HepG2 (cell line): ENCODE data around the gene RNF114. TPM values are rescaled to one million over a fixed set of nuclear protein-coding genes. Genes with fewer than 3 reads are reported as not detected.

ENCODE experiments used
- ADNP ChIP-seq: sonication (generic); formaldehyde crosslinking; IDR thresholded peaks from 2 replicates; pipeline ENCODE4 v1.4.0; 2020; ENCODE audit warnings: missing genetic modification reagents
- CREB1 ChIP-seq, 2 experiments: fragments of 450-650 bp in 1 of 2; IDR thresholded peaks; 2 replicates each; pipeline ENCODE4 v1.6.1; 2016 to 2017; ENCODE audit warnings: control low read depth in 1 of 2, mild to moderate bottlenecking in 1 of 2, missing compliant biosample characterization in 1 of 2, missing genetic modification characterization in 1 of 2
- HMGA1 ChIP-seq: sonication (generic); formaldehyde crosslinking; conservative IDR thresholded peaks from 2 replicates; pipeline ENCODE4 v1.4.0; 2020; ENCODE audit warnings: missing genetic modification reagents
- HMGXB3 ChIP-seq: sonication (generic); formaldehyde crosslinking; IDR thresholded peaks from 2 replicates; pipeline ENCODE4 v1.4.0; 2020; ENCODE audit warnings: missing genetic modification reagents, borderline replicate concordance
- HOXA3 ChIP-seq: sonication (generic); formaldehyde crosslinking; IDR thresholded peaks from 2 replicates; pipeline ENCODE4 v1.5.0; 2020; ENCODE audit warnings: missing genetic modification reagents
- KLF6 ChIP-seq: IDR thresholded peaks from 2 replicates; pipeline ENCODE4 v1.8.0; 2016; ENCODE audit warnings: missing biosample characterization, missing genetic modification reagents
- SMYD3 ChIP-seq: sonication (generic); formaldehyde crosslinking; IDR thresholded peaks from 2 replicates; pipeline ENCODE4 v1.8.1; 2023; ENCODE audit warnings: mild to moderate bottlenecking, missing genetic modification reagents
- THYN1 ChIP-seq: sonication (generic); formaldehyde crosslinking; IDR thresholded peaks from 2 replicates; pipeline ENCODE4 v1.8.1; 2023; ENCODE audit warnings: low read depth, mild to moderate bottlenecking, moderate library complexity, missing genetic modification reagents, borderline replicate concordance
- XRCC5 ChIP-seq: fragments of 200-400 bp; formaldehyde crosslinking; optimal IDR thresholded peaks from 2 replicates; pipeline ENCODE3; 2017; ENCODE audit warnings: mild to moderate bottlenecking, low read length
- ZBTB26 ChIP-seq: IDR thresholded peaks from 2 replicates; pipeline ENCODE4 v1.6.1; 2016; ENCODE audit warnings: missing compliant biosample characterization, missing genetic modification reagents, borderline replicate concordance
- ZNF557 ChIP-seq: sonication (generic); formaldehyde crosslinking; IDR thresholded peaks from 2 replicates; pipeline ENCODE4 v1.4.0; 2020; ENCODE audit warnings: missing genetic modification reagents
- ZNF781 ChIP-seq: sonication (generic); formaldehyde crosslinking; IDR thresholded peaks from 2 replicates; pipeline ENCODE4 v1.5.1; 2020; ENCODE audit warnings: borderline replicate concordance, mild to moderate bottlenecking, missing genetic modification reagents; ENCODE audit errors: not compliant biosample characterization
- ZSCAN25 ChIP-seq: sonication (generic); formaldehyde crosslinking; IDR thresholded peaks from 2 replicates; pipeline ENCODE4 v1.8.0; 2022; ENCODE audit warnings: mild to moderate bottlenecking, missing genetic modification reagents
- polyA plus RNA-seq, 8 experiments: library from polyadenylated mRNA; depleted of rRNA in 3 of 8; stranded (reverse) in 7 of 8; unstranded in 1 of 8; fragments of >200 nt; fragmentation: Illumina TruSeq in 4 of 8; extraction: Trizol in 4 of 8; gene quantifications; 2 replicates each; pipeline versions ENCODE4 v1.2.1 to v1.2.3, GENCODE V29; 2011 to 2016; ENCODE audit warnings: low read depth in 4 of 8, missing spikeins in 1 of 8, mixed read lengths in 1 of 8; ENCODE audit not compliant: insufficient read depth in 1 of 8
- total RNA-seq, 5 experiments: library from RNA; depleted of rRNA; stranded (reverse); fragments of >200 nt; fragmentation: Illumina TruSeq; extraction: Trizol; gene quantifications; 2 replicates each; pipeline ENCODE4 v1.2.3, GENCODE V29; 2016; ENCODE audit warnings: low read depth in 1 of 5
- TF ChIP-seq, protein P1 (sequence below): sonication (generic); formaldehyde crosslinking; IDR thresholded peaks from 2 replicates; pipeline ENCODE4 v1.5.0; 2020; ENCODE audit warnings: mild to moderate bottlenecking, missing genetic modification reagents, borderline replicate concordance

Gene RNF114
- total and polyA plus RNA-seq, 2 of the 13 experiments (the other 11 are each of a cell fraction or from before 2014, with no cell fraction given), result 119 to 126 TPM

DNA sequence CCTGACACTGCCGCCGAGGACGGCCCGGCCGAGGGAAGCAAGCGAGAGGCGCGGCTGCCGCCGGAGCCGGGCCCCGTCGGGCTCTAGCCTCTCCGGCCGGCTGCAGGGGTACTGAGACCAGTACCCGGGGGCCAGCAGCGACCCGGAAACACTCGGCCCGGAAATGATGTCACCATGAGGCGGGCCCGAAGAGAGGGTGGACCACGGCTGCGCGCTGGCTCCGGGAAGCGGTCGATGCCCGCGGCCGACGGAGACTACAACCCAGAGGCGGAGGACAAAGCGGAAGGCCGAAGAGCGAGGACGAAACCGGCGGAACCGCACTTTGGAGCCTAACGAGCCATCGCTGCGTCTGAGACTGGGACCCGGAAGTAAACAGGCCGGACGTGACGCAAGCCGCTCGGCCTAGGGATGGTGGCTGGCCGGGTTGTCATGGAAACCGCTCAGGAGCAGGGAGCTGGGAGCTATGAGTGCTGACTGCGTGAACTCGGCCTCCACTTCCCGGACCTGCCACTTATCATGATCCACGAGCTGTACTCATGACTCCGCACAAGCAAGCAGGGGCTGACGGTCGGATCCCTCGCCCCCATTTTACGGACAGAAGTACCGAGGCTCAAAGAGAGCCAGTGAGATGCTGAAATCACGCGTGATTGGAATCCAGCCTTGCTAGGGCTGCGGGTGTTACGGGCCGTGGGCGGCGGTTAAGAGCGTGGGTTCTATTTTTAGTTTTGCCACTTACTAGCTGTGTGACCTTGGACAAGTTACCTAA, 20.6 kb upstream of the RNF114 start, which contains the start of gene SPATA2 (continued):
- TF ChIP-seq, protein P1, sequence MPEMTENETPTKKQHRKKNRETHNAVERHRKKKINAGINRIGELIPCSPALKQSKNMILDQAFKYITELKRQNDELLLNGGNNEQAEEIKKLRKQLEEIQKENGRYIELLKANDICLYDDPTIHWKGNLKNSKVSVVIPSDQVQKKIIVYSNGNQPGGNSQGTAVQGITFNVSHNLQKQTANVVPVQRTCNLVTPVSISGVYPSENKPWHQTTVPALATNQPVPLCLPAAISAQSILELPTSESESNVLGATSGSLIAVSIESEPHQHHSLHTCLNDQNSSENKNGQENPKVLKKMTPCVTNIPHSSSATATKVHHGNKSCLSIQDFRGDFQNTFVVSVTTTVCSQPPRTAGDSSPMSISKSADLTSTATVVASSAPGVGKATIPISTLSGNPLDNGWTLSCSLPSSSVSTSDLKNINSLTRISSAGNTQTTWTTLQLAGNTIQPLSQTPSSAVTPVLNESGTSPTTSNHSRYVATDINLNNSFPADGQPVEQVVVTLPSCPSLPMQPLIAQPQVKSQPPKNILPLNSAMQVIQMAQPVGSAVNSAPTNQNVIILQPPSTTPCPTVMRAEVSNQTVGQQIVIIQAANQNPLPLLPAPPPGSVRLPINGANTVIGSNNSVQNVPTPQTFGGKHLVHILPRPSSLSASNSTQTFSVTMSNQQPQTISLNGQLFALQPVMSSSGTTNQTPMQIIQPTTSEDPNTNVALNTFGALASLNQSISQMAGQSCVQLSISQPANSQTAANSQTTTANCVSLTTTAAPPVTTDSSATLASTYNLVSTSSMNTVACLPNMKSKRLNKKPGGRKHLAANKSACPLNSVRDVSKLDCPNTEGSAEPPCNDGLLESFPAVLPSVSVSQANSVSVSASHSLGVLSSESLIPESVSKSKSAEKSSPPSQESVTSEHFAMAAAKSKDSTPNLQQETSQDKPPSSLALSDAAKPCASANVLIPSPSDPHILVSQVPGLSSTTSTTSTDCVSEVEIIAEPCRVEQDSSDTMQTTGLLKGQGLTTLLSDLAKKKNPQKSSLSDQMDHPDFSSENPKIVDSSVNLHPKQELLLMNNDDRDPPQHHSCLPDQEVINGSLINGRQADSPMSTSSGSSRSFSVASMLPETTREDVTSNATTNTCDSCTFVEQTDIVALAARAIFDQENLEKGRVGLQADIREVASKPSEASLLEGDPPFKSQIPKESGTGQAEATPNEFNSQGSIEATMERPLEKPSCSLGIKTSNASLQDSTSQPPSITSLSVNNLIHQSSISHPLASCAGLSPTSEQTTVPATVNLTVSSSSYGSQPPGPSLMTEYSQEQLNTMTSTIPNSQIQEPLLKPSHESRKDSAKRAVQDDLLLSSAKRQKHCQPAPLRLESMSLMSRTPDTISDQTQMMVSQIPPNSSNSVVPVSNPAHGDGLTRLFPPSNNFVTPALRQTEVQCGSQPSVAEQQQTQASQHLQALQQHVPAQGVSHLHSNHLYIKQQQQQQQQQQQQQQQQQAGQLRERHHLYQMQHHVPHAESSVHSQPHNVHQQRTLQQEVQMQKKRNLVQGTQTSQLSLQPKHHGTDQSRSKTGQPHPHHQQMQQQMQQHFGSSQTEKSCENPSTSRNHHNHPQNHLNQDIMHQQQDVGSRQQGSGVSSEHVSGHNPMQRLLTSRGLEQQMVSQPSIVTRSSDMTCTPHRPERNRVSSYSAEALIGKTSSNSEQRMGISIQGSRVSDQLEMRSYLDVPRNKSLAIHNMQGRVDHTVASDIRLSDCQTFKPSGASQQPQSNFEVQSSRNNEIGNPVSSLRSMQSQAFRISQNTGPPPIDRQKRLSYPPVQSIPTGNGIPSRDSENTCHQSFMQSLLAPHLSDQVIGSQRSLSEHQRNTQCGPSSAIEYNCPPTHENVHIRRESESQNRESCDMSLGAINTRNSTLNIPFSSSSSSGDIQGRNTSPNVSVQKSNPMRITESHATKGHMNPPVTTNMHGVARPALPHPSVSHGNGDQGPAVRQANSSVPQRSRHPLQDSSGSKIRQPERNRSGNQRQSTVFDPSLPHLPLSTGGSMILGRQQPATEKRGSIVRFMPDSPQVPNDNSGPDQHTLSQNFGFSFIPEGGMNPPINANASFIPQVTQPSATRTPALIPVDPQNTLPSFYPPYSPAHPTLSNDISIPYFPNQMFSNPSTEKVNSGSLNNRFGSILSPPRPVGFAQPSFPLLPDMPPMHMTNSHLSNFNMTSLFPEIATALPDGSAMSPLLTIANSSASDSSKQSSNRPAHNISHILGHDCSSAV (CRISPR knock-in tag), result no peak
- TF ChIP-seq ZNF557 (CRISPR knock-in tag) (no peak), THYN1 (peak; percentile 91; the same call in 1 of the 2 replicates), KLF6 (peak; percentile 37; the same call in 1 of the 2 replicates), CREB1 (IDR thresholded peaks at IDR 0.05) (peak; percentile 98), CREB1 (CRISPR knock-in tag; IDR thresholded peaks at IDR 0.05) (peak; percentile 99), XRCC5 (peak; percentile 38), ADNP (CRISPR knock-in tag) (peak; percentile 92), HMGA1 (no peak), HMGXB3 (CRISPR knock-in tag) (peak; percentile 91), SMYD3 (CRISPR knock-in tag) (0 out of 2 replicates have a peak, but pooled peaks have one; percentile 93), HOXA3 (CRISPR knock-in tag) (peak; percentile 99), ZNF781 (CRISPR knock-in tag) (peak; percentile 39), ZSCAN25 (CRISPR knock-in tag) (no peak), ZBTB26 (CRISPR knock-in tag) (peak; percentile 59; the same call in 1 of the 2 replicates)
